ENCODE results near the gene MTMR3.
A peak's percentile ranks its signal among the peaks of the same experiment; 100 is the strongest.

Gene MTMR3

GRCh38 chr22:30017375-30018223, 134.6 kb downstream of the MTMR3 start:
- Mint-ChIP-seq H3K27me3 (no peaks in the 10 kb centered on the region), H3K9me3 (no peaks in the 10 kb centered on the region), H3K27ac (no peak overlapping the region), H3K4me1 (no peaks in the 10 kb centered on the region), H3K4me3 (no peak overlapping the region), H3K36me3 (peaks cover 44 to 67% of the 10 kb centered on the region in 2 donors)
- no peak for DNase-seq
- ATAC-seq (replicated peaks), result no peak

- H3K4me3 Mint-ChIP-seq, result no peak overlapping the region
- H3K36me3 Mint-ChIP-seq, result peaks cover 42 to 68% of the 10 kb centered on the region in 2 donors
- H3K27ac Mint-ChIP-seq, result no peak overlapping the region
- H3K4me1 Mint-ChIP-seq, result peaks cover 5 to 8% of the 10 kb centered on the region in 2 donors
- ATAC-seq (replicated peaks) (no peak), DNase-seq (no peak)
- H3K9me3 Mint-ChIP-seq, result no peaks in the 10 kb centered on the region
- H3K27me3 Mint-ChIP-seq, result no peaks in the 10 kb centered on the region
Observed at GRCh38 chr22:30020511-30020910, 137.5 kb downstream of the MTMR3 start.

DNA sequence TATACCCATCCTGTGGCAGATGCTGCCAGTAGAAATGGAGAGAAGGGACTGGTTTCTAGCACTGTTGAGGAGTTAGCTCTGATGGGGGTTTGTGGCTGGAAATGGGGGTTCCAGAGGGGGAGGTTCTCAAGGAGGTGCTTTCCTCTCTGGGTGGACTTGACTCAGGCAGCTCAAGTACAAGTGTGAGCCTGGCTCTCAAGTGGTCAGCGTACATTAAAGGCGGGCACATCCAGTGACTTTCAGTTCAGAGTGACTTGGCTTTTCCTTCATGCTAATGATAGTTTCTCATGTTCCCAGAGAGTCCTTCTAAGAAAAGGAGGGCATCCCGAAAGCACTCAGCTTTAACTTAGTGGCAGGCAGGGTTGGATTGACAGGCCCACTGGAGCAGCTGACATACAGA, 138.4 kb downstream of the MTMR3 start:
- DNase-seq, result no peak
- no peak overlapping the region for H3K27ac Mint-ChIP-seq
- no peaks in the 10 kb centered on the region for H3K9me3 Mint-ChIP-seq
- peaks cover 5 to 8% of the 10 kb centered on the region in 2 donors for H3K4me1 Mint-ChIP-seq
- H3K4me3 Mint-ChIP-seq, result no peak overlapping the region
- H3K36me3 Mint-ChIP-seq, result peaks cover 34 to 66% of the 10 kb centered on the region in 2 donors
- H3K27me3 Mint-ChIP-seq, result no peaks in the 10 kb centered on the region
- no peak for ATAC-seq (replicated peaks)

DNA sequence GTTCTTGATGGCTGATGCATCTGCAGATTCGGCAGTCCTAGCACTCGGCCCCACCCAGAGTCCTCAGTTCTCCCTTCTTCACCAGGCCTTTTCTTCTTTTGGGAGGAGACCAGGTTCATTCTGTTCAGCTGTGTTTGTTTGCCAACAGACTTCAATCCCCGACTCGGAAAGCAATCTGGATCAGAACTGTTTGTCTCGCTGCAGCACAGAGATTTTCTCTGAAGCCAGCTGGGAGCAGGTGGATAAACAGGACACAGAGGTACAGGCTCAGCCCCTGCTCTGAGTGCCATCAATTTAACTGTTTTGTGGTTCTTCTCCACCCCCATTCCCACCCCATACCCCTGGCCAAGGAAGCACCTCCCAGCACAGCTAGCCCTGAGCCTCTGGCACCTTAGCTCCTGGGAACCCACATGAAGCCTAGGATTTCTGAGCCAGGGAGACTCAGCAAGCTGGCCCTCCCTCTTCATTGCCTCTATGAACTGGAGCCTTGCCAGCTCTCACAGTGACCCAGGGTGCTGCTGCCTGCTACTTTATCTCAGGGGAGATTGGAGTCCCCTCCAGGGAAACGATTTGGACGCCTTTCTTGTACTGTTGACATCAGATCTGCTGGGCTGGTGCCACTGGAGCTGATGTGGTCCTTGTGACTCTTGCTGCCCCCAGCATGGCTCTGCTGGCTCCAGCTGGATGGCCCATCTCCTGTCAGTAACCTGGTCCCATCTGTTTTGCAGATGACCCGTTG, 139.1 kb downstream of the MTMR3 start:
- H3K4me3 Mint-ChIP-seq, result no peak overlapping the region
- ATAC-seq (replicated peaks) (no peak), DNase-seq (no peak)
- H3K9me3 Mint-ChIP-seq, result no peaks in the 10 kb centered on the region
- peak overlapping the region; percentile 75 for H3K27ac Mint-ChIP-seq
- H3K4me1 Mint-ChIP-seq, result peaks cover 5 to 8% of the 10 kb centered on the region in 2 donors
- peaks cover 31 to 69% of the 10 kb centered on the region in 2 donors for H3K36me3 Mint-ChIP-seq
- no peaks in the 10 kb centered on the region for H3K27me3 Mint-ChIP-seq

- DNase-seq, result no peak
- H3K36me3 Mint-ChIP-seq, result peaks cover 29 to 72% of the 10 kb centered on the region in 2 donors
- peaks cover 5 to 8% of the 10 kb centered on the region in 2 donors for H3K4me1 Mint-ChIP-seq
- peak; percentile 38 to 44 for ATAC-seq (replicated peaks)
- no peaks in the 10 kb centered on the region for H3K9me3 Mint-ChIP-seq
- H3K27ac Mint-ChIP-seq, result peak overlapping the region; percentile 20
- no peaks in the 10 kb centered on the region for H3K27me3 Mint-ChIP-seq
- H3K4me3 Mint-ChIP-seq, result no peak overlapping the region
Observed at GRCh38 chr22:30023099-30023660, 140.2 kb downstream of the MTMR3 start.

DNA sequence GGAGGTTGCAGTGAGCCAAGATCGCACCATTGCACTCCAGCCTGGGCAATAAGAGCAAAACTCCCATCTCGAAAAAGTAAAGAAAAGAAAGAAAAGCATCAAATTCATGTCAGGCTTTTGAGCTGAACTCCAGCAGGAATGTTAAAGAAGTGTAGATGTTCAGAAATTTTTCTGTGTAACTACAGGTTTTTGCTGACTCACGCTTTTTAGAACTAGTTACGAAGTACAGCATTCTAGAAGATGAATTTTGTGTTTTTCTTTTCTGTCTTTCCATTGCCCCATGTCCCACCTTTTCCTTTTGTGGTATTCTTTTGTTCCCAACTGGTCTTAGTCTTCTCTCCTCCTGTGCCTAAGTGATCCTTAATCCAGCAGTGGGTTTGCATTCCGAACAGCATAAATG, 141.3 kb downstream of the MTMR3 start:
- no peaks in the 10 kb centered on the region for H3K27me3 Mint-ChIP-seq
- ATAC-seq (replicated peaks), result no peak
- no peak overlapping the region for H3K27ac Mint-ChIP-seq
- no peak overlapping the region for H3K4me3 Mint-ChIP-seq
- peaks cover 26 to 72% of the 10 kb centered on the region in 2 donors for H3K36me3 Mint-ChIP-seq
- no peaks in the 10 kb centered on the region for H3K9me3 Mint-ChIP-seq
- DNase-seq, result no peak
- peaks cover 5 to 8% of the 10 kb centered on the region in 2 donors for H3K4me1 Mint-ChIP-seq

GRCh38 chr22:30025221-30025620, 142.2 kb downstream of the MTMR3 start:
- peaks cover 21 to 67% of the 10 kb centered on the region in 2 donors for H3K36me3 Mint-ChIP-seq
- H3K9me3 Mint-ChIP-seq, result no peaks in the 10 kb centered on the region
- no peak overlapping the region for H3K27ac Mint-ChIP-seq
- H3K4me3 Mint-ChIP-seq, result no peak overlapping the region
- DNase-seq (no peak), ATAC-seq (replicated peaks) (no peak)
- peaks cover 5 to 8% of the 10 kb centered on the region in 2 donors for H3K4me1 Mint-ChIP-seq
- no peaks in the 10 kb centered on the region for H3K27me3 Mint-ChIP-seq

DNA sequence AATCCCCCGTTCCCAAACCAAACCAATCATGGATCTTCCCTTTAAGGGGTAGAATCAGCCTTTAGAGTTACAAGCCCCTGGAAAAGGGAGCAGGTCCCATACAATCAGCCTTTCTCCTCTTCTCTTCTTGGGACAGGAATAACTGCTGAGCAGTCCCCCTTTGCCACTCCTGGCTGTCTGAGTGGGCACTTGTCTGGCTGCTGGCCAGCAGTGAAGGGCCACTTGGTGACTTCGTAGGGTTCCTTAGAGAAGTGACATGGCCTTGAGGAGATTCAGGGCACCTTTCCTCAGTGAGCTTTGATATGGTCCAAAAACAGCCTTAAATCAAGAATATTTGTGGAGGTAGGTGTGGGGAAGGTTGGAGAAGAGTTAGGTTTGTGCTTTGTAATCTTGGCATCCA, 143.8 kb downstream of the MTMR3 start:
- Mint-ChIP-seq H3K36me3 (peaks cover 13 to 53% of the 10 kb centered on the region in 2 donors), H3K27ac (no peak overlapping the region), H3K9me3 (no peaks in the 10 kb centered on the region), H3K4me1 (peaks cover 5 to 8% of the 10 kb centered on the region in 2 donors), H3K27me3 (no peaks in the 10 kb centered on the region), H3K4me3 (no peak overlapping the region)
- ATAC-seq (replicated peaks) (no peak), DNase-seq (no peak)

- H3K9me3 Mint-ChIP-seq, result no peaks in the 10 kb centered on the region
- H3K27me3 Mint-ChIP-seq, result no peaks in the 10 kb centered on the region
- ATAC-seq (replicated peaks), result no peak
- peaks cover 11 to 51% of the 10 kb centered on the region in 2 donors for H3K36me3 Mint-ChIP-seq
- no peak overlapping the region for H3K27ac Mint-ChIP-seq
- H3K4me3 Mint-ChIP-seq, result no peak overlapping the region
- peaks cover 5 to 8% of the 10 kb centered on the region in 2 donors for H3K4me1 Mint-ChIP-seq
- no peak for DNase-seq
Observed at GRCh38 chr22:30027169-30027568, 144.2 kb downstream of the MTMR3 start.

GRCh38 chr22:30027791-30028190, 144.8 kb downstream of the MTMR3 start:
- Mint-ChIP-seq H3K27ac (no peak overlapping the region), H3K36me3 (peaks cover 11 to 45% of the 10 kb centered on the region in 2 donors), H3K27me3 (no peaks in the 10 kb centered on the region), H3K9me3 (no peaks in the 10 kb centered on the region), H3K4me3 (no peak overlapping the region), H3K4me1 (peaks cover 5 to 8% of the 10 kb centered on the region in 2 donors)
- no peak for ATAC-seq (replicated peaks)
- DNase-seq, result no peak

- H3K27ac Mint-ChIP-seq, result no peak overlapping the region
- H3K4me3 Mint-ChIP-seq, result no peak overlapping the region
Observed at GRCh38 chr22:30028731-30029130, 145.8 kb downstream of the MTMR3 start.

GRCh38 chr22:30029512-30029911, 146.5 kb downstream of the MTMR3 start:
- H3K36me3 Mint-ChIP-seq, result peaks cover 1 to 33% of the 10 kb centered on the region in 2 donors
- no peaks in the 10 kb centered on the region for H3K9me3 Mint-ChIP-seq
- no peak overlapping the region for H3K27ac Mint-ChIP-seq
- no peak for ATAC-seq (replicated peaks)
- H3K4me3 Mint-ChIP-seq, result no peak overlapping the region
- peaks cover 0 to 2% of the 10 kb centered on the region in 2 donors for H3K4me1 Mint-ChIP-seq
- H3K27me3 Mint-ChIP-seq, result no peaks in the 10 kb centered on the region
- DNase-seq, result no peak

More at GRCh38 chr22:30028731-30029130, 145.8 kb downstream of the MTMR3 start:
- ATAC-seq (replicated peaks) (no peak), DNase-seq (no peak)
- Mint-ChIP-seq H3K27me3 (no peaks in the 10 kb centered on the region), H3K36me3 (peaks cover 4 to 37% of the 10 kb centered on the region in 2 donors), H3K9me3 (no peaks in the 10 kb centered on the region), H3K4me1 (no peaks in the 10 kb centered on the region)

DNA sequence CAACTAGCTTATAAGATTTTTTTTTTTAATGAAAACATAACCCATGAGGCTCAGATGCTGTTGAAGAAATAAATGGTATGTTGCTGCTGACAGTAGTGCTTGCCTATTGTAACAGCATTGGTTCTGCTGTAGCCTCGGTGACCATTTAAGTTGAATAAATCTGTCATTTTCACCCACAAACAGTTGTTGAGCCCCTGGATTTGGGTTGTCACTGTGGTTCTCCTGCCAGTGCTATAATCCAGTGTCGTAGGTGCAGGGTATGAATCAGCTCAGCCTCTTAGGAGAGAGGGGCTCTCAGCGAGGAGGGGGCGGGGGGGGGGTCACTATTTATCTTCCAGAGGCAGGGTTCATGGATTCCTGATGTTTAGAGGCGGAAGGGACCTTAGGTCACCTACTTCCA, 147.4 kb downstream of the MTMR3 start:
- ATAC-seq (replicated peaks), result no peak
- H3K9me3 Mint-ChIP-seq, result no peaks in the 10 kb centered on the region
- DNase-seq, result no peak
- H3K27me3 Mint-ChIP-seq, result no peaks in the 10 kb centered on the region
- peaks cover 1 to 28% of the 10 kb centered on the region in 2 donors for H3K36me3 Mint-ChIP-seq
- H3K4me3 Mint-ChIP-seq, result no peak overlapping the region
- peaks cover 0 to 2% of the 10 kb centered on the region in 2 donors for H3K4me1 Mint-ChIP-seq
- H3K27ac Mint-ChIP-seq, result no peak overlapping the region

GRCh38 chr22:30031328-30031727, 148.4 kb downstream of the MTMR3 start:
- ATAC-seq (replicated peaks) (no peak), DNase-seq (no peak)
- H3K27ac Mint-ChIP-seq, result no peak overlapping the region
- no peak overlapping the region for H3K4me3 Mint-ChIP-seq
- H3K36me3 Mint-ChIP-seq, result peaks cover 1 to 20% of the 10 kb centered on the region in 2 donors
- no peaks in the 10 kb centered on the region for H3K27me3 Mint-ChIP-seq
- peaks cover 0 to 2% of the 10 kb centered on the region in 2 donors for H3K4me1 Mint-ChIP-seq
- H3K9me3 Mint-ChIP-seq, result no peaks in the 10 kb centered on the region
